Loucy (cell line): ENCODE data around the gene HSPG2.

Experiments
- CTCF ChIP-seq: fragments of 200-600 bp; sonication (generic); conservative IDR thresholded peaks from 2 replicates; pipeline ENCODE4 v1.5.1; 2014; ENCODE audit warnings: mild to moderate bottlenecking, antibody characterized with exemption, low read length
- EZH2phosphoT487 ChIP-seq: fragments of 200-600 bp; IDR thresholded peaks from 2 replicates; pipeline ENCODE4 v1.6.1; 2018; ENCODE audit warnings: antibody characterized with exemption, mild to moderate bottlenecking, moderate library complexity, borderline replicate concordance

GRCh38 chr1:21893046-21893805 is 43.9 kb downstream of the HSPG2 start:
- TF ChIP-seq CTCF (no peak), EZH2phosphoT487 (no peak)
